CD4-positive, CD25-positive, alpha-beta regulatory T cell (primary cell): Measurements from ENCODE around the gene HES6. TPM values are rescaled to one million over a fixed set of nuclear protein-coding genes. Genes with fewer than 3 reads are reported as not detected.

Experiments used
- ATAC-seq, 2 donors: fragments of 150-1000 bp; cut with Tn5 transposase; one replicate each; pipeline ENCODE4 v1.10.0; 2021; ENCODE audit warnings: low read depth in 2 of 2, moderate number of reproducible peaks in 2 of 2, moderate library complexity in 1 of 2
- DNase-seq, 3 donors: peaks; one replicate each; pipeline versions ENCODE4 v3.0.0 to v3.0.0-alpha.2; 2012 to 2022; ENCODE audit warnings: mixed read lengths in 1 of 3
- H3K27ac ChIP-seq: one replicate; pipeline ENCODE4 v1.7.0; 2013; ENCODE audit warnings: mild to moderate bottlenecking, low read length; ENCODE audit not compliant: insufficient read depth, poor library complexity, severe bottlenecking
- H3K27me3 ChIP-seq: one replicate; pipeline ENCODE4 v1.7.0; 2013; ENCODE audit warnings: low read length; ENCODE audit not compliant: control insufficient read depth, insufficient read depth
- H3K36me3 ChIP-seq: one replicate; pipeline ENCODE4 v1.7.0; 2013; ENCODE audit warnings: mild to moderate bottlenecking, low read length, moderate library complexity; ENCODE audit not compliant: control insufficient read depth, insufficient read depth
- H3K4me1 ChIP-seq: 2 replicates; pipeline ENCODE4 v1.7.0; 2013; ENCODE audit warnings: mild to moderate bottlenecking, low read length; ENCODE audit not compliant: insufficient read depth, control insufficient read depth, poor library complexity, severe bottlenecking
- H3K4me3 ChIP-seq: one replicate; pipeline ENCODE4 v1.7.0; 2013; ENCODE audit warnings: low read depth, mild to moderate bottlenecking, low read length, moderate library complexity
- H3K9me3 ChIP-seq, 2 experiments: 1 replicate in 1 of 2; 2 replicates in 1 of 2; pipeline ENCODE4 v1.7.0; 2013; ENCODE audit warnings: low read length in 2 of 2, mild to moderate bottlenecking in 1 of 2, moderate library complexity in 1 of 2; ENCODE audit not compliant: control insufficient read depth in 2 of 2
- H3K27ac Mint-ChIP-seq, 3 donors: one replicate each; pipeline ENCODE4 v1.8.0; 2020 to 2022; ENCODE audit warnings: mild to moderate bottlenecking in 3 of 3, mixed read lengths in 3 of 3, moderate library complexity in 2 of 3
- H3K27me3 Mint-ChIP-seq: one replicate; pipeline ENCODE4 v1.8.0; 2022; ENCODE audit warnings: mild to moderate bottlenecking, mixed read lengths
- H3K36me3 Mint-ChIP-seq: one replicate; pipeline ENCODE4 v1.8.0; 2020; ENCODE audit warnings: mixed read lengths
- H3K4me1 Mint-ChIP-seq, 4 donors: one replicate each; pipeline ENCODE4 v1.8.0; 2020 to 2022; ENCODE audit warnings: mixed read lengths in 4 of 4, mild to moderate bottlenecking in 1 of 4
- H3K4me3 Mint-ChIP-seq, 4 donors: one replicate each; pipeline ENCODE4 v1.8.0; 2020 to 2022; ENCODE audit warnings: mild to moderate bottlenecking in 4 of 4, mixed read lengths in 4 of 4, moderate library complexity in 3 of 4
- H3K9me3 Mint-ChIP-seq, 7 donors: one replicate each; pipeline ENCODE4 v1.8.0; 2020 to 2022; ENCODE audit warnings: mixed read lengths in 7 of 7, mild to moderate bottlenecking in 3 of 7, moderate library complexity in 2 of 7
- polyA plus RNA-seq, 4 donors: library from polyadenylated mRNA; unstranded; fragments of 300-500 nt; fragmentation: Illumina TruSeq; gene quantifications; one replicate each; pipeline ENCODE4 v1.2.3, GENCODE V29; 2021
- total RNA-seq: library from RNA; stranded (reverse); gene quantifications from one replicate; pipeline ENCODE4 v1.2.3, GENCODE V29; 2022

HES6 gene
- total and polyA plus RNA-seq, 5 donors from 2014 or later: 1.5 to 3.9 (median 2.3) TPM

- Mint-ChIP-seq H3K27ac (peak overlapping the region in 2 of 3 donors; percentile 25 to 72), H3K9me3 (peaks cover 0 to 1% (median 0%) of the 10 kb centered on the region in 7 donors), H3K27me3 (no peaks in the 10 kb centered on the region), H3K36me3 (peaks cover 39% of the 10 kb centered on the region), H3K4me1 (peaks cover 0 to 4% (median 0%) of the 10 kb centered on the region in 4 donors), H3K4me3 (no peak overlapping the region)
- DNase-seq: no peak
- H3K36me3 ChIP-seq: peaks cover 25% of the 10 kb centered on the region
- H3K27ac ChIP-seq: no peak overlapping the region
- no peak overlapping the region for H3K4me3 ChIP-seq
- no peaks in the 10 kb centered on the region for H3K4me1 ChIP-seq
- no peaks in the 10 kb centered on the region for H3K27me3 ChIP-seq
- H3K9me3 ChIP-seq: no peaks in the 10 kb centered on the region
- ATAC-seq: no peak
These were observed 16.3 kb upstream of the HES6 start for GRCh38 chr2:238256111-238256510.

GRCh38 chr2:238255636-238256035 is 15.8 kb upstream of the HES6 start:
- H3K9me3 ChIP-seq: no peaks in the 10 kb centered on the region
- no peak overlapping the region for H3K4me3 Mint-ChIP-seq
- H3K9me3 Mint-ChIP-seq: peaks cover 0 to 1% (median 0%) of the 10 kb centered on the region in 7 donors
- no peaks in the 10 kb centered on the region for H3K27me3 ChIP-seq
- H3K4me1 ChIP-seq: no peaks in the 10 kb centered on the region
- no peak overlapping the region for H3K4me3 ChIP-seq
- peaks cover 0 to 4% (median 0%) of the 10 kb centered on the region in 4 donors for H3K4me1 Mint-ChIP-seq
- ATAC-seq (no peak), DNase-seq (no peak)
- no peak overlapping the region for H3K27ac ChIP-seq
- H3K36me3 Mint-ChIP-seq: peaks cover 41% of the 10 kb centered on the region
- no peaks in the 10 kb centered on the region for H3K27me3 Mint-ChIP-seq
- H3K36me3 ChIP-seq: peaks cover 27% of the 10 kb centered on the region
- peak overlapping the region in 1 of 3 donors; percentile 72 for H3K27ac Mint-ChIP-seq

GRCh38 chr2:238255151-238255551 is 15.3 kb upstream of the HES6 start:
- no peak for DNase-seq
- Mint-ChIP-seq H3K36me3 (peaks cover 36% of the 10 kb centered on the region), H3K27ac (no peak overlapping the region)

GRCh38 chr2:238254095-238254723 is 14.4 kb upstream of the HES6 start:
- H3K36me3 ChIP-seq: peaks cover 29% of the 10 kb centered on the region
- H3K9me3 ChIP-seq: no peaks in the 10 kb centered on the region
- H3K4me3 ChIP-seq: no peak overlapping the region
- H3K27me3 ChIP-seq: no peaks in the 10 kb centered on the region
- DNase-seq (no peak), ATAC-seq (no peak)
- H3K4me1 Mint-ChIP-seq: no peaks in the 10 kb centered on the region
- H3K4me1 ChIP-seq: no peaks in the 10 kb centered on the region
- peaks cover 29% of the 10 kb centered on the region for H3K36me3 Mint-ChIP-seq
- no peak overlapping the region for H3K27ac ChIP-seq
- H3K9me3 Mint-ChIP-seq: peaks cover 0 to 1% (median 0%) of the 10 kb centered on the region in 7 donors
- H3K4me3 Mint-ChIP-seq: no peak overlapping the region
- H3K27ac Mint-ChIP-seq: peak overlapping the region in 1 of 3 donors; percentile 2
- no peaks in the 10 kb centered on the region for H3K27me3 Mint-ChIP-seq

More at GRCh38 chr2:238255151-238255551, 15.3 kb upstream of the HES6 start:
- Mint-ChIP-seq H3K4me1 (no peaks in the 10 kb centered on the region), H3K27me3 (no peaks in the 10 kb centered on the region), H3K9me3 (peaks cover 0 to 1% (median 0%) of the 10 kb centered on the region in 7 donors), H3K4me3 (no peak overlapping the region)
- Histone ChIP-seq H3K9me3 (no peaks in the 10 kb centered on the region), H3K36me3 (peaks cover 32% of the 10 kb centered on the region), H3K4me1 (no peaks in the 10 kb centered on the region), H3K4me3 (no peak overlapping the region), H3K27ac (no peak overlapping the region), H3K27me3 (no peaks in the 10 kb centered on the region)
- ATAC-seq: no peak

GRCh38 chr2:238252766-238253630 is 13.2 kb upstream of the HES6 start:
- peaks cover 25% of the 10 kb centered on the region for H3K36me3 Mint-ChIP-seq
- ATAC-seq: no peak

GRCh38 chr2:238251986-238252385 is 12.1 kb upstream of the HES6 start:
- Histone ChIP-seq H3K4me3 (no peak overlapping the region), H3K27me3 (no peaks in the 10 kb centered on the region), H3K9me3 (no peaks in the 10 kb centered on the region), H3K4me1 (no peaks in the 10 kb centered on the region), H3K27ac (no peak overlapping the region), H3K36me3 (peaks cover 29% of the 10 kb centered on the region)
- Mint-ChIP-seq H3K4me3 (no peak overlapping the region), H3K27me3 (no peaks in the 10 kb centered on the region), H3K4me1 (no peaks in the 10 kb centered on the region), H3K36me3 (peaks cover 33% of the 10 kb centered on the region), H3K27ac (no peak overlapping the region), H3K9me3 (no peaks in the 10 kb centered on the region)
- DNase-seq (no peak), ATAC-seq (no peak)

More at GRCh38 chr2:238252766-238253630, 13.2 kb upstream of the HES6 start:
- Histone ChIP-seq H3K36me3 (peaks cover 29% of the 10 kb centered on the region), H3K27ac (no peak overlapping the region), H3K27me3 (no peaks in the 10 kb centered on the region), H3K4me3 (no peak overlapping the region), H3K4me1 (no peaks in the 10 kb centered on the region), H3K9me3 (no peaks in the 10 kb centered on the region)
- DNase-seq: no peak
- Mint-ChIP-seq H3K4me3 (no peak overlapping the region), H3K4me1 (no peaks in the 10 kb centered on the region), H3K27ac (no peak overlapping the region), H3K9me3 (no peaks in the 10 kb centered on the region), H3K27me3 (no peaks in the 10 kb centered on the region)

- H3K27ac Mint-ChIP-seq: no peak overlapping the region
- no peak overlapping the region for H3K4me3 ChIP-seq
- H3K9me3 ChIP-seq: no peaks in the 10 kb centered on the region
- H3K9me3 Mint-ChIP-seq: no peaks in the 10 kb centered on the region
- no peaks in the 10 kb centered on the region for H3K4me1 Mint-ChIP-seq
- H3K36me3 ChIP-seq: peaks cover 29% of the 10 kb centered on the region
- no peaks in the 10 kb centered on the region for H3K27me3 Mint-ChIP-seq
- H3K36me3 Mint-ChIP-seq: peaks cover 35% of the 10 kb centered on the region
- DNase-seq (no peak), ATAC-seq (no peak)
- no peaks in the 10 kb centered on the region for H3K27me3 ChIP-seq
- no peak overlapping the region for H3K27ac ChIP-seq
- H3K4me3 Mint-ChIP-seq: no peak overlapping the region
- no peaks in the 10 kb centered on the region for H3K4me1 ChIP-seq
These were observed 11.5 kb upstream of the HES6 start for GRCh38 chr2:238251331-238251730.
